Measurements from ENCODE around the gene CHST4.

The CHST4 gene

DNA sequence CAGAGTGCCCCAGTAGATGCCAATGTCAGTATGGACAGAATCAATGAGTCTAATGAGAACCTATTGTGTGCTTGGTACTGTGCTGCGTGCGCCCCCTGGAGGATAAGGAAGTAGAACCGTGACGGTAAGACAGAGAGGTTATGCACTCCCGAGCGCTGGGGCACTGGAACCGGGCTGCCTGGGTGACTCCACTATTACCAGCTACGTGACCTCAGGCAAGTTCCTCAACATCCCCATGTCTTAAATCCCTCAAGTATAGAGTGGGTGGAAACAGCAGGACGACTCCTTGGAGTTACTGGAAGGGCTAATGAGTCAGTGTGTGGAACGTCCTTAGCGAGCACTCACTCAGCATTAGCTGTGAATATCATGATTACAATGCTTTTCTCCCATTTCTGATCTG is 16.2 kb downstream of the CHST4 start:
- no peaks in the 10 kb centered on the region for H3K27me3 ChIP-seq (replicated peaks; ENCODE audit: insufficient read depth, low read length)
- H3F3A ChIP-seq (ENCODE audit: insufficient read depth, low read length): no peaks in the 10 kb centered on the region
- H3K36me3 ChIP-seq (replicated peaks; ENCODE audit: insufficient read depth, low read length): no peaks in the 10 kb centered on the region
- no peaks in the 10 kb centered on the region for H3K4me1 ChIP-seq (ENCODE audit: low read length)
- H3K27ac ChIP-seq (ENCODE audit: low read length): no peak overlapping the region
- H2AFZ ChIP-seq (ENCODE audit: low read length): no peak overlapping the region
- H3K9ac ChIP-seq (ENCODE audit: low read length): no peak overlapping the region
- no peaks in the 10 kb centered on the region for H3K9me3 ChIP-seq (replicated peaks; ENCODE audit: insufficient read depth, low read length)
- TF ChIP-seq EZH2 (optimal IDR thresholded peaks at IDR 0.05; ENCODE audit: low read depth, low read length) (no peak), EZH2phosphoT487 (IDR thresholded peaks at IDR 0.05; ENCODE audit: low read length) (no peak)
- TF ChIP-seq, protein P1, sequence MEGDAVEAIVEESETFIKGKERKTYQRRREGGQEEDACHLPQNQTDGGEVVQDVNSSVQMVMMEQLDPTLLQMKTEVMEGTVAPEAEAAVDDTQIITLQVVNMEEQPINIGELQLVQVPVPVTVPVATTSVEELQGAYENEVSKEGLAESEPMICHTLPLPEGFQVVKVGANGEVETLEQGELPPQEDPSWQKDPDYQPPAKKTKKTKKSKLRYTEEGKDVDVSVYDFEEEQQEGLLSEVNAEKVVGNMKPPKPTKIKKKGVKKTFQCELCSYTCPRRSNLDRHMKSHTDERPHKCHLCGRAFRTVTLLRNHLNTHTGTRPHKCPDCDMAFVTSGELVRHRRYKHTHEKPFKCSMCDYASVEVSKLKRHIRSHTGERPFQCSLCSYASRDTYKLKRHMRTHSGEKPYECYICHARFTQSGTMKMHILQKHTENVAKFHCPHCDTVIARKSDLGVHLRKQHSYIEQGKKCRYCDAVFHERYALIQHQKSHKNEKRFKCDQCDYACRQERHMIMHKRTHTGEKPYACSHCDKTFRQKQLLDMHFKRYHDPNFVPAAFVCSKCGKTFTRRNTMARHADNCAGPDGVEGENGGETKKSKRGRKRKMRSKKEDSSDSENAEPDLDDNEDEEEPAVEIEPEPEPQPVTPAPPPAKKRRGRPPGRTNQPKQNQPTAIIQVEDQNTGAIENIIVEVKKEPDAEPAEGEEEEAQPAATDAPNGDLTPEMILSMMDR (IDR thresholded peaks at IDR 0.05; ENCODE audit: low read length): peak; percentile 69
- no peaks in the 10 kb centered on the region for H3K9me2 ChIP-seq (replicated peaks; ENCODE audit: insufficient read depth, low read length)
- H3K79me2 ChIP-seq (ENCODE audit: low read length): no peaks in the 10 kb centered on the region
- H3K4me2 ChIP-seq (ENCODE audit: low read depth, low read length): no peak overlapping the region
- no peak overlapping the region for H3K4me3 ChIP-seq (ENCODE audit: low read length)
- peak; percentile 25 for DNase-seq
- H4K20me1 ChIP-seq (ENCODE audit: insufficient read depth, low read length): no peaks in the 10 kb centered on the region

DNA sequence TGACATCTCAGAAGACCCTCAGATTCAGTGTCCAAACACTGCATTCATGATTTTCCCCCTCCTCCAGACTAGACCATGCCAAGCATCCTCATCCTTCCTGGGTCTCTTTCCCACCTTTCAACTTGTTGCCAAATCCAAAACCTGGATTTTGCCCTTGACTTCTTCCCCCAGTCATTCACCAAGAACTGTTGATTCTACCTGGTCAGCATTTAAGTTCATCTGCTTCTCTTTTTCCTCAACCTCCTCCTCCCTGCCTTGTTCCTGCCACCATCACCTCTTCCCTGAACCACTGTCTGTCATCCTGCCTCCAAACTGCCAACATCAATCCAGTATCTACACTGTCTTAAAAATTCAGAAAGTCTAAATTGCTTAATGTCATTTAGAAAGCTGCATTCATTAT is 20.9 kb downstream of the CHST4 start:
- Histone ChIP-seq H3K4me2 (ENCODE audit: low read depth, low read length) (no peak overlapping the region), H3K27me3 (replicated peaks; ENCODE audit: insufficient read depth, low read length) (no peaks in the 10 kb centered on the region), H2AFZ (ENCODE audit: low read length) (no peak overlapping the region), H3K9me2 (replicated peaks; ENCODE audit: insufficient read depth, low read length) (no peaks in the 10 kb centered on the region), H3K79me2 (ENCODE audit: low read length) (no peaks in the 10 kb centered on the region), H3K9ac (ENCODE audit: low read length) (no peak overlapping the region), H3K9me3 (replicated peaks; ENCODE audit: insufficient read depth, low read length) (no peaks in the 10 kb centered on the region), H3F3A (ENCODE audit: insufficient read depth, low read length) (no peaks in the 10 kb centered on the region), H4K20me1 (ENCODE audit: insufficient read depth, low read length) (no peaks in the 10 kb centered on the region), H3K36me3 (replicated peaks; ENCODE audit: insufficient read depth, low read length) (no peaks in the 10 kb centered on the region), H3K27ac (ENCODE audit: low read length) (no peak overlapping the region), H3K4me1 (ENCODE audit: low read length) (no peaks in the 10 kb centered on the region), H3K4me3 (ENCODE audit: low read length) (no peak overlapping the region)
- TF ChIP-seq, protein P1 (IDR thresholded peaks at IDR 0.05; ENCODE audit: low read length): no peak
- no peak for DNase-seq

DNA sequence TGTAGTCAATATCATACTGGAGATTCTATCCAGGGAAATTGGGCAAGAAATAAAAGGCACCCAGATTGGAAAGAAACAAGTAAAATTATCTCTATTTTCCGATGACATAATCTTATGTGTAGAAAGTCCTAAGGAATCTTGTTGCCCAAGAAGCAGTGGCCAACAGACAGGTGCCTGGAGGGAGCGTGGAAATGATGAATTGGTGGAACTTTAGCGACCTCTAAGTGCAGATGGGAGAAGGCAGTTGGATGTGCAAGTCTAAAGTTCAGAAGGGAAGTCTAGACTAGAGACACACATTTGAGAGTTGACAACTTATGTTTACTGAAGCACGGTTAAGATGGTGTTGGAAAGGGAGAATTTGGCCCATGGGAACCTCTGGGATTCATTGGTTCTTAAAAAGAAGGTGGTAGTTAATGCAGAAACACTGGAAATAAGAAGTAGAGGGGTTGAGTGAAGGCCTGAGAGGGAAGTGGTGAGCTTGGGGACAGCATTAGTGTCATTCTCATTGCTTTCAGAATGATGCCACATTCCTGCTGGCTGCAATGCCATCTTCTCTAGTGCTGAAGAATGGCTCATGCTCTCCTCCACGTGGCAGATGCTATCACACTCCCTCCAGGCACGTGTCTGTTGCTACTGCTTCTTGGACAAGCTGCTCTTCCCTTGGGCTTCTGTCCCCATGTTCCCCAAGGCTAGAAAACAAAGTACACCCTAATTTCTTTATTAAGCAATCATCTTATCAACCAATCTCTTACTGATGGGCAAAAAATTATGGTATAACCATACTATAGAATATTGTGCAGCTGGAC is 26.7 kb downstream of the CHST4 start:
- Histone ChIP-seq H2AFZ (ENCODE audit: low read length) (no peak overlapping the region), H3F3A (ENCODE audit: insufficient read depth, low read length) (no peaks in the 10 kb centered on the region), H3K4me3 (ENCODE audit: low read length) (no peak overlapping the region), H3K36me3 (replicated peaks; ENCODE audit: insufficient read depth, low read length) (no peaks in the 10 kb centered on the region), H3K9me3 (replicated peaks; ENCODE audit: insufficient read depth, low read length) (no peaks in the 10 kb centered on the region), H4K20me1 (ENCODE audit: insufficient read depth, low read length) (no peaks in the 10 kb centered on the region), H3K9ac (ENCODE audit: low read length) (no peak overlapping the region), H3K27ac (ENCODE audit: low read length) (no peak overlapping the region), H3K4me2 (ENCODE audit: low read depth, low read length) (no peak overlapping the region), H3K4me1 (ENCODE audit: low read length) (no peaks in the 10 kb centered on the region), H3K27me3 (replicated peaks; ENCODE audit: insufficient read depth, low read length) (no peaks in the 10 kb centered on the region), H3K9me2 (replicated peaks; ENCODE audit: insufficient read depth, low read length) (no peaks in the 10 kb centered on the region), H3K79me2 (ENCODE audit: low read length) (no peaks in the 10 kb centered on the region)
- no peak for DNase-seq
- TF ChIP-seq EZH2 (optimal IDR thresholded peaks at IDR 0.05; ENCODE audit: low read depth, low read length) (no peak), EZH2phosphoT487 (IDR thresholded peaks at IDR 0.05; ENCODE audit: low read length) (no peak)
- TF ChIP-seq, protein P1 (IDR thresholded peaks at IDR 0.05; ENCODE audit: low read length): no peak

Measured in MM.1S (cell line).